Measurements from ENCODE around the gene RIC1.
"Not testable (repeated sequence)": the region's sequence is repeated elsewhere in the genome, so short reads cannot be mapped to it uniquely, and the experiment has no call there.

RIC1 gene

DNA sequence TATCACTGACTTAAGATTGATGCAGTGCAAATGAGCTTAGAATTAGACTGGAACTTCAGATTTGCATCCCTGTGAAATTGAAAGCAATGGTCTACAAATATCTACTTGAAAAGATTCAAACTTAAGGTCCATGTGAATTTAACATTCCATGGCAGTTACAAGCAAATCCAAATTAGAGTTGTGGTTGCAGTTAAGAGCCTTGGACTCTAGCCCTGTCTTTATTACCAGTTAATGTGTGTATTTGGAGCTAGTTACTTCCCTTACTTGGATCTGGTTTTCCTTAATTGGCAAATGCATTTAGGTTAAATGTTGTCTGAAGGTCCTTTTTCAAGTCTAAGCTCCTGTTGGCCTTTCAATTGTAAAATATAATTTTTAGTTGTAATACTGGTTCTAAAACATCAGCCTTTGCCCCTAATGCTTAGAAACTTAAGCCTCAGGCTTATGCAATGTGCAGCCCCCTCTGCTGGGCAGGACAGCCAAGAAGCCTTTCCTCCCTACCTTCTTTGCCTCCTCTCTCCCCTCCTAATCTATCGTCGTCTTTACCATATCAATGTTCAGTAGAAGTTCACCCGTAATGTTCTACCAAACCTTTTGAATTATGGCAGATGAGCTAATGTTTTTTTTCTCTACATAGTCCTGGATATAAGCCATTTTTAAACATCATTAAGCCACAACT lies 144.6 kb downstream of the RIC1 start:
- Histone ChIP-seq H3K27ac (no peak overlapping the region), H3K4me3 (ENCODE audit: low read depth, low read length) (no peak overlapping the region), H3K36me3 (replicated peaks) (peaks cover 42% of the 10 kb centered on the region), H3K27me3 (replicated peaks) (no peaks in the 10 kb centered on the region)
- in situ Hi-C loops (cut with HindIII; ENCODE audit: low pct_ligation_motif_present, low sequenced_read_pairs) = no loop called here
- TF ChIP-seq, protein P1, sequence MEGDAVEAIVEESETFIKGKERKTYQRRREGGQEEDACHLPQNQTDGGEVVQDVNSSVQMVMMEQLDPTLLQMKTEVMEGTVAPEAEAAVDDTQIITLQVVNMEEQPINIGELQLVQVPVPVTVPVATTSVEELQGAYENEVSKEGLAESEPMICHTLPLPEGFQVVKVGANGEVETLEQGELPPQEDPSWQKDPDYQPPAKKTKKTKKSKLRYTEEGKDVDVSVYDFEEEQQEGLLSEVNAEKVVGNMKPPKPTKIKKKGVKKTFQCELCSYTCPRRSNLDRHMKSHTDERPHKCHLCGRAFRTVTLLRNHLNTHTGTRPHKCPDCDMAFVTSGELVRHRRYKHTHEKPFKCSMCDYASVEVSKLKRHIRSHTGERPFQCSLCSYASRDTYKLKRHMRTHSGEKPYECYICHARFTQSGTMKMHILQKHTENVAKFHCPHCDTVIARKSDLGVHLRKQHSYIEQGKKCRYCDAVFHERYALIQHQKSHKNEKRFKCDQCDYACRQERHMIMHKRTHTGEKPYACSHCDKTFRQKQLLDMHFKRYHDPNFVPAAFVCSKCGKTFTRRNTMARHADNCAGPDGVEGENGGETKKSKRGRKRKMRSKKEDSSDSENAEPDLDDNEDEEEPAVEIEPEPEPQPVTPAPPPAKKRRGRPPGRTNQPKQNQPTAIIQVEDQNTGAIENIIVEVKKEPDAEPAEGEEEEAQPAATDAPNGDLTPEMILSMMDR (IDR thresholded peaks at IDR 0.05; ENCODE audit: low read depth, low read length, missing control alignments) = peak; percentile 40
- no peak for DNase-seq

DNA sequence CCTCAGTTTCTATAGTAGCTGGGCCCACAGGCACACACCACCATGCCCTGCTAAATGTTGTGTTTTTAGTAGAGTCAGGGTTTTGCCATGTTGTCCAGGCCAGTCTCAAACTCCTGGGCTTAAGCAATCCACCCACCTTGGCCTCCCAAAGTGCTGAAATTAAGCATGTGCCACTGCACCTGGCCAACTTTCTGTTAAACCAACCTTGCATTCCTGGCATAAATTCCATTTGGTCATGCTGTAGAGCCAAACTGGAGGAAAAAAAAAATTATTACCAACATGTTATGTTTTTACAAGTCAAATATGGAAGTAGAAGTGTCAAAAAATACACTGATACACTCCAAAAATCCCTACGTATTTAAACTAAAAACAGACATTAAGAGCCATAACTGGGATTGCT lies 149.9 kb downstream of the RIC1 start:
- peaks cover 36% of the 10 kb centered on the region for H3K36me3 ChIP-seq (replicated peaks)
- no peak overlapping the region for H3K4me3 ChIP-seq (ENCODE audit: low read depth, low read length)
- no peaks in the 10 kb centered on the region for H3K27me3 ChIP-seq (replicated peaks)
- TF ChIP-seq, protein P1 (IDR thresholded peaks at IDR 0.05; ENCODE audit: low read depth, low read length, missing control alignments) = no peak
- no peak overlapping the region for H3K27ac ChIP-seq
- DNase-seq = no peak
- in situ Hi-C loops (cut with HindIII; ENCODE audit: low pct_ligation_motif_present, low sequenced_read_pairs) = no loop called here

DNA sequence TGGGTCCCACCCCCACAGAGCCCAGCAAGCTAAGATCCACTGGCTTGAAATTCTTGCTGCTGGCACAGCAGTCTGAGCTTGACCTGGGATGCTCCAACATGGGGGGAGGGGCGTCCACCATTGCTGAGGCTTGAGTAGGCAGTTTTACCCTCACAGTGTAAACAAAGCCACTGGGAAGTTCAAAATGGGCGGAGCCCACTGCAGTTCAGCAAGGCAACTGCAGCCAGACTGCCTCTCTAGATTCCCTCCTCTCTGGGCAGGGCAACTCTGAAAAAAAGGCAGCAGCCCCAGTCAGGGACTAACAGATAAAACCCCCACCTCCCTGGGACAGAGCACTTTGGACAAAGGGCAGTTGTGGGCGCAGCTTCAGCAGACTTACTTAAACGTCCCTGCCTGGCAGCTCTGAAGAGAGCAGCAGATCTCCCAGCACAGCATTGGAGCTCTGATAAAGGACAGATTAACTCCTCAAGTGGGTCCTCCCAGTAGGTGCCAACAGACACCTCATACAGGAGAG lies 150.9 kb downstream of the RIC1 start:
- in situ Hi-C loops (cut with HindIII; ENCODE audit: low pct_ligation_motif_present, low sequenced_read_pairs); DNase-seq; H3K4me3 ChIP-seq (ENCODE audit: low read depth, low read length); H3K27me3 ChIP-seq (replicated peaks); H3K27ac ChIP-seq: not testable (repeated sequence)
- peaks cover 28% of the 10 kb centered on the region for H3K36me3 ChIP-seq (replicated peaks)

DNA sequence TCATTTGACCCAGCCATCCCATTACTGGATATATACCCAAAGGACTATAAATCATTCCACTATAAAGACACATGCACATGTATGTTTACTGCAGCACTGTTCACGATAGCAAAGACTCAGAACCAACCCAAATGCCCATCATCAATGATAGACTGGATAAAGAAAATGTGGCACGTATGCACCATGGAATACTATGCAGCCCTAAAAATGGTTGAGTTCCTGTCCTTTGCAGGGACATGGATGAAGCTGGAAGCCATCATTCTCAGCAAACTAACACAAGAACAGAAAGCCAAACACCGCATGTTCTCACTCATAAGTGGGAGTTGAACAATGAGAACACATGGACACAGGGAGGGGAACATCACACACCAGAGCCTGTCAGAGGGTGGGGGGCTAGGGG lies 154.5 kb downstream of the RIC1 start:
- H3K4me3 ChIP-seq (ENCODE audit: low read depth, low read length); in situ Hi-C loops (cut with HindIII; ENCODE audit: low pct_ligation_motif_present, low sequenced_read_pairs); DNase-seq; H3K27me3 ChIP-seq (replicated peaks); H3K27ac ChIP-seq: not testable (repeated sequence)
- H3K36me3 ChIP-seq (replicated peaks) = peaks cover 22% of the 10 kb centered on the region

DNA sequence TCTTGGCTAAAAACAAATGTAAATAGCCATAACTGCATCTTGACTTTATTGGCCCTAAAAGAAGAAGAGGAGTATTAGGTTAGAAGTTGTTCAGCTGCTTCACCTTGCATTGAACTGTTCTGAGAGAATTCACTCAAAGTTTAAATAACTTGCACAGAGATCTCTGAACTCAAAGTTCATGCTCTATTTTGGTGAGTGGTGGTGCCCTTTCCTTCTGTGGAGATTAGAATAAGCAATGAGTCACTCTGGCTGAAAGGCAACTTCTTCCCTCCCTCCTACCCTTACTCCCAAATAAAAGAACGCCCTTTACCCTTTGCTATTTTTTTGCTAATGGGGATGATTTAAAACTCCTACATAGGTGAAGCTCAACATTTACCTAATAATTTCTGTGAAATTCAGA lies 155.1 kb downstream of the RIC1 start:
- in situ Hi-C loops (cut with HindIII; ENCODE audit: low pct_ligation_motif_present, low sequenced_read_pairs) = no loop called here
- peaks cover 17% of the 10 kb centered on the region for H3K36me3 ChIP-seq (replicated peaks)
- no peaks in the 10 kb centered on the region for H3K27me3 ChIP-seq (replicated peaks)
- TF ChIP-seq, protein P1 (IDR thresholded peaks at IDR 0.05; ENCODE audit: low read depth, low read length, missing control alignments) = no peak
- DNase-seq = peak; percentile 11
- H3K4me3 ChIP-seq (ENCODE audit: low read depth, low read length) = no peak overlapping the region
- no peak overlapping the region for H3K27ac ChIP-seq

DNA sequence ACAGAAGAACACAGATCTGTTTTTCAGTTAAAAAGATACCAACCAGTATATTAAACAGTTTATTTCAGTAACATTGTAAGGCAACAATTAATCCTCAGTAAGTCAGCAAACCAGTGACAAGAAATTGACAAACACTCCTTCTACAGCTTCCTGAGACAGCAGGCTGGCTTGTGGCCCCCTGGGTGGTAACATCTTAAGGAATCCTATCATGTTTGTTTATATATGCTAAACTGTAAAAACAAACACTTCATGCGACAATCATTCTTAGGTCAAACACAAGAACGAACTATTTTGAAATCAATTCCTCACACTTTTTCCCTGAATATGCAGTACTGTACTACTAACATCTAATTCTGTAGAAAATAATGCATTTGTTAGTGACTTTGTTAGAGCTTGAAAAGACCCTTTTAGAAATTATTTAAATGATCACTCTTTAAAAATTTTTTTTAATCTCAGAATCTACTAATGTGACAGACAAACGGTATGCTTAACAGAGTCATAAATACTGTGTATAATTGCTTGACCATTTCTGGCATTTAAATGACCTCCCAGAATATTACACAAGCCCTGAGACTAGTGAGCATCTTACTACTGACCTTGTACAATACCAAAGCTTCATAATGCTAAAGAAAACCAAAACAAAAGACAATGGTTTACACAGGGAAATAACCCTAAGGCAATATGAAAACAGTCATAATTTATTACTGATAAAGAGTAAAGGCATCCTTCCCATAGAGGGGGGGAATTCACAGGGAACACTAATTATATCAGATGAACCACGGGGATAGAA lies 155.8 kb downstream of the RIC1 start:
- H3K36me3 ChIP-seq (replicated peaks) = peaks cover 9% of the 10 kb centered on the region
- H3K4me3 ChIP-seq (ENCODE audit: low read depth, low read length) = no peak overlapping the region
- TF ChIP-seq, protein P1 (IDR thresholded peaks at IDR 0.05; ENCODE audit: low read depth, low read length, missing control alignments) = no peak
- H3K27ac ChIP-seq = no peak overlapping the region
- H3K27me3 ChIP-seq (replicated peaks) = no peaks in the 10 kb centered on the region
- in situ Hi-C loops (cut with HindIII; ENCODE audit: low pct_ligation_motif_present, low sequenced_read_pairs) = no loop called here
- no peak for DNase-seq
